Activated CD4-positive, alpha-beta memory T cell treated with anti-CD3 and anti-CD28 coated beads, Interleukin-2, amount 10 ng/mL, durations not matched to agents 7 days and 5 days (primary cell): Measurements from ENCODE around the gene NEDD4L. TPM values are rescaled to one million over a fixed set of nuclear protein-coding genes. Genes with fewer than 3 reads are reported as not detected.

Experiments
- CTCF ChIA-PET: fragments of 350-600 bp; sonication (Branson Sonifier 250); formaldehyde crosslinking; loops from one replicate; lab custom pipeline; 2021; ENCODE audit warnings: antibody characterized with exemption, inconsistent platforms; lab: Charles Lee
- POLR2A ChIA-PET: fragments of 350-600 bp; sonication (Branson Sonifier 250); formaldehyde crosslinking; loops from one replicate; lab custom pipeline; 2021; ENCODE audit warnings: antibody characterized with exemption; lab: Charles Lee
- DNase-seq: peaks from one replicate; pipeline ENCODE4 v3.0.0-alpha.2; 2020
- H3K27ac Mint-ChIP-seq: one replicate; pipeline ENCODE4 v1.8.0; 2021; ENCODE audit warnings: mild to moderate bottlenecking, mixed read lengths
- H3K27me3 Mint-ChIP-seq: one replicate; pipeline ENCODE4 v1.8.0; 2021; ENCODE audit warnings: mixed read lengths
- H3K36me3 Mint-ChIP-seq: one replicate; pipeline ENCODE4 v1.8.0; 2021; ENCODE audit warnings: low read depth, mixed read lengths
- H3K4me1 Mint-ChIP-seq: one replicate; pipeline ENCODE4 v1.8.0; 2021; ENCODE audit warnings: mixed read lengths
- H3K4me3 Mint-ChIP-seq: one replicate; pipeline ENCODE4 v1.8.0; 2021; ENCODE audit warnings: mild to moderate bottlenecking, mixed read lengths
- H3K9me3 Mint-ChIP-seq: one replicate; pipeline ENCODE4 v1.8.0; 2021; ENCODE audit warnings: mixed read lengths
- total RNA-seq, 2 experiments: library from RNA; stranded (reverse); gene quantifications; one replicate each; pipeline ENCODE4 v1.2.3, GENCODE V29; 2021

NEDD4L gene
- total RNA-seq, 2 experiments from 2014 or later = 4.6 to 5.8 TPM

DNA sequence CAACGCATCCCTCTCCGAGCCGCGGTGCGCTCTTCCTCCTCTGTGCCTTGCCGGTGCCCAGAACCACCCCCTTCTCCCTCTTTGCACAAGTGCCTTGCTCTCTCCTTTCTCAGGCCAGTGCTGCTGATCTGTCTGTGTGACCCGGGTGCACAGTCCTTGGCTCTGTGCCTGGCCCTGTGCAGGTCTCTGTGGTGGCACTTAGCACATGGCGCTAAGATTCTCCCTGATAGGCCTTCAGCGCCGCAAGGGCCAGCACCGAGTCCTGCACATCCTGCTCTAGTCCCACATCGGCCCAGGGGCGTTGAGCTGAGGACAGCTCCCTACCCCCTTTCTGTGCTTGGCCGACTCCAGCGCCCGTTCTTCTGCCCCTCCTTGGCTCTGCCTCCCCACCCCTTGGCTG, 136.1 kb downstream of the NEDD4L start:
- Mint-ChIP-seq H3K4me3 (no peak overlapping the region), H3K36me3 (no peaks in the 10 kb centered on the region), H3K9me3 (no peaks in the 10 kb centered on the region), H3K27me3 (peaks cover 8% of the 10 kb centered on the region), H3K27ac (no peak overlapping the region), H3K4me1 (no peaks in the 10 kb centered on the region)
- CTCF ChIA-PET = interaction anchor here (1.7 to 2.1 kb wide), 2 partner anchors 11 to 142 kb away, joined by 5 to 14 read pairs; no protein-coding TSS in a partner anchor
- DNase-seq = no peak
- POLR2A ChIA-PET = interaction anchor here (1.2 kb wide), 1 partner anchor 134 kb away, joined by 3 read pairs; no protein-coding TSS in a partner anchor

DNA sequence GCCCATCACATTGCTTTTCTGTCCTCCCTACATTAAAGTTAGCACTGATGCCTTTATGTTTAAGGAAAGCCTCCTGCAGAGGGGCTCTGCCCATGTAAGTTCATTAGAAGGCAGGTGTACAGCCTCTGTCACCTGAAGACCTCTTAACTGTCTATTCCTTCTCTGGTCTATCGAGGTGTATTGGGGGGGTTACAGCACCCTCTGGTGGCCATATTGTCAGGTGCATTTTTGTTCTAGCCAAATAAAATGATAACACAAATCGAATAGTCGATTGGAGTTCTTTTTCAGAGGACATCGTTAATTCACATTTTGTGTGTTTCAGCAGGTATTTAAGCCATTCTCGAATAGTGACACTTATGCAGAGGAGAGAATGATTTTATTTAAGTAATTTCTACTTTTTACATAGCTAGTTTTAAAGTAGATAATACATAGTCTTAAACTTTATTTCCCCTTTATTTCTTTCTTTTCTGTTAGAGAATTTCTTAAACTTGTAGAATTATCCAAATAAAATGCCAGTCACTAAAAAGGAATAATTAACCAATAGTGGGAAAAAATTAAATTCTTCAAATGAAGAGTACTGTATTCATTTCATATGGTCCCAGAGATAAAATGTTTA, 136.8 kb downstream of the NEDD4L start:
- Mint-ChIP-seq H3K27ac (no peak overlapping the region), H3K27me3 (peaks cover 8% of the 10 kb centered on the region), H3K9me3 (no peaks in the 10 kb centered on the region), H3K4me3 (no peak overlapping the region), H3K36me3 (no peaks in the 10 kb centered on the region), H3K4me1 (no peaks in the 10 kb centered on the region)
- DNase-seq = peak; percentile 60
- ChIA-PET CTCF (interaction anchor here (0.6 to 2.1 kb wide), 15 partner anchors 8 to 443 kb away, joined by 3 to 14 read pairs (median 3); partner anchors contain the start of gene NEDD4L), POLR2A (interaction anchor here (1.2 kb wide), 1 partner anchor 134 kb away, joined by 3 read pairs; no protein-coding TSS in a partner anchor)

DNA sequence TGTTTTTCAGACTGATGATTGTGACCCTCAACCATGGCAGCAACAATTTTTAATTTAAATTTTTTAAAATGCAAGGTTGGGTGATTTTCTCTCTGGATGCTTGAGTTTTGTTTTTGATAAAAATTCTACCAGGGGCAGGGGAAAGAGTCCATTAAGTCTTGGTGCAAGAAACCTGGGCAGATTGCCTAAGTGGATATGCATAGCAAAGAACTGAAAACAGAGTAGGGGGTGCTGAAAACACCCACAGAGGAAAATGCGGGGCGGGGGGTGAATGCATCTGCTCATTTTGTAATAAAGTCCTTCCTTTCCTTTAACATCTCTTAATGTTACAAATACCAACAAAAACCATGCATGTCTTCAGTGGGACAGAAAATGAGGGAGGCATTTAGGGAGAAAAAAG, 138.0 kb downstream of the NEDD4L start:
- Mint-ChIP-seq H3K9me3 (no peaks in the 10 kb centered on the region), H3K4me3 (no peak overlapping the region), H3K27ac (no peak overlapping the region), H3K36me3 (no peaks in the 10 kb centered on the region), H3K4me1 (no peaks in the 10 kb centered on the region), H3K27me3 (peaks cover 4% of the 10 kb centered on the region)
- POLR2A ChIA-PET = no interaction called here
- CTCF ChIA-PET = interaction anchor here (0.6 to 2.1 kb wide), 9 partner anchors 9 to 213 kb away, joined by 3 to 14 read pairs (median 3); partner anchors contain the start of gene NEDD4L
- no peak for DNase-seq

DNA sequence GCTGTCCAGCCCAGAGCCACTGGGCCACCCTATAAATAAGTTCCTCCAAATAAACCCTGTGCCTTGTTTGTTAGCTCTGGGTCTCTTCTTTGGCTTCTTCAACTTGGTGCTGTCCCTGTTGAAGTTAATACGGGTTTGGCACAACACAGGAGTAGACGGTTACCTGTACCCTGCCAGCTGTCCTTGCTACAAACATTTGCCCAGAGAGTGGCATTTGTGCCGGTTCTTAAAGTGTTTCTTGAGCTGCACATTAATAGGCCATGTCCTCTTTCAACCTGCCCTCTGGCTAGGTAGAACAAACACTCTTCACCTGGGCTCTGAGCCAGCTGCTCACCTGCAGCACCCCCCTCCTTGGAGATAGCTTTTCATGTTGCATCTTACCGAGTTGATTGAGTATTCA, 139.2 kb downstream of the NEDD4L start:
- Mint-ChIP-seq H3K36me3 (no peaks in the 10 kb centered on the region), H3K27ac (no peak overlapping the region), H3K4me1 (no peaks in the 10 kb centered on the region), H3K9me3 (no peaks in the 10 kb centered on the region), H3K27me3 (peaks cover 3% of the 10 kb centered on the region), H3K4me3 (no peak overlapping the region)
- no peak for DNase-seq
- ChIA-PET POLR2A (no interaction called here), CTCF (no interaction called here)

- no peak overlapping the region for H3K4me3 Mint-ChIP-seq
- DNase-seq = no peak
- H3K36me3 Mint-ChIP-seq = no peaks in the 10 kb centered on the region
- H3K27ac Mint-ChIP-seq = no peak overlapping the region
- CTCF ChIA-PET = no interaction called here
- no peaks in the 10 kb centered on the region for H3K9me3 Mint-ChIP-seq
- H3K27me3 Mint-ChIP-seq = peaks cover 3% of the 10 kb centered on the region
- H3K4me1 Mint-ChIP-seq = no peaks in the 10 kb centered on the region
- POLR2A ChIA-PET = no interaction called here
These were observed 142.4 kb downstream of the NEDD4L start for GRCh38 chr18:58186258-58186948.

GRCh38 chr18:58187674-58188073, 143.6 kb downstream of the NEDD4L start:
- no peaks in the 10 kb centered on the region for H3K9me3 Mint-ChIP-seq
- ChIA-PET CTCF (no interaction called here), POLR2A (no interaction called here)
- peaks cover 3% of the 10 kb centered on the region for H3K27me3 Mint-ChIP-seq
- DNase-seq = no peak
- H3K27ac Mint-ChIP-seq = no peak overlapping the region
- no peak overlapping the region for H3K4me3 Mint-ChIP-seq
- no peaks in the 10 kb centered on the region for H3K36me3 Mint-ChIP-seq
- H3K4me1 Mint-ChIP-seq = no peaks in the 10 kb centered on the region

DNA sequence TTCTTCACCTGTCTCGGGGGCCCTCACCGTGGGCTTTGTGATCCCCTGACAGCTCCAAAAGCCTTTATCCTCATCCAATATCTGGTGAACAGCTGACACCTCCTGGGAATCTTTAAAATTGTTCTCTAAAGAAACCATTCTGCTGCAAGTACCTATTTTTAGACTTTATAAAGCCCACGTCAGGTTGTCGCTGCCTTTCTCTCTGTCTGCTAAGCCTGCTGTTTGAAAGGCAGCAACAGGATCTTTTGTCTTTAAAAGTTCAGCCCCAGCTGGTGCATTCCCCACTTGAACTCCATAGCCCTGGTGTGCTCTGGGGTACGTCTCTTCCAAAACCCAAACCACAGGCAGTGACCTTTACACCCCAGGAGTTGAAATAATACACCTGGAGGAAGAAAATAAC, 145.0 kb downstream of the NEDD4L start:
- Mint-ChIP-seq H3K9me3 (no peaks in the 10 kb centered on the region), H3K27ac (no peak overlapping the region), H3K4me3 (no peak overlapping the region), H3K4me1 (no peaks in the 10 kb centered on the region), H3K36me3 (no peaks in the 10 kb centered on the region), H3K27me3 (peaks cover 3% of the 10 kb centered on the region)
- DNase-seq = no peak
- ChIA-PET POLR2A (no interaction called here), CTCF (interaction anchor here (1.0 to 1.4 kb wide), 2 partner anchors 8 to 53 kb away, joined by 3 read pairs; no protein-coding TSS in a partner anchor)

- ChIA-PET CTCF (interaction anchor here (1.5 to 4.0 kb wide), 2 partner anchors 10 to 11 kb away, joined by 5 to 14 read pairs; no protein-coding TSS in a partner anchor), POLR2A (no interaction called here)
- Mint-ChIP-seq H3K4me1 (peaks cover 9% of the 10 kb centered on the region), H3K27me3 (peaks cover 14% of the 10 kb centered on the region), H3K9me3 (no peaks in the 10 kb centered on the region), H3K4me3 (no peak overlapping the region), H3K27ac (no peak overlapping the region), H3K36me3 (no peaks in the 10 kb centered on the region)
- DNase-seq = no peak
These were observed 147.0 kb downstream of the NEDD4L start for GRCh38 chr18:58190842-58191530.

GRCh38 chr18:58191626-58192025, 147.6 kb downstream of the NEDD4L start:
- CTCF ChIA-PET = interaction anchor here (1.5 to 4.0 kb wide), 2 partner anchors 10 to 12 kb away, joined by 5 to 14 read pairs; no protein-coding TSS in a partner anchor

DNA sequence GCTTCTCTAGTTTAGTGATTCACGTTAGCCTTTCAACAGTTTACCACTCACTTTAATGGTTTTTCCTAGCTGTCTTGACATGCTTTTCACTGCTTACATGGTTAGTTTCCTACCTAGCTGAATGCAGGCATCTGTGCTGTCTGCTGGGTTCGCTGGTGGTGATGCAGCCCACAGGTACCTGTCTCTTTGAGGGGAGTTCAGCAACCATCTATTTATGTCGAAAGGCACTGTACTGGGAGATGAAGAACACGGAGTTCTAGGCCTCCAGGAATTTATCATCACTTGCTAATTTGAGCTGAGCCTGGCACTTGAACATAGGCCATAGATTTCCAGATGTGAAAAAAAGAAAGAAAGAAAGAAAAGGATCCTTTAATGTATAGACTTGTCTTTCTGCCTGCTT, 148.5 kb downstream of the NEDD4L start:
- H3K9me3 Mint-ChIP-seq = no peaks in the 10 kb centered on the region
- H3K36me3 Mint-ChIP-seq = no peaks in the 10 kb centered on the region
- peaks cover 20% of the 10 kb centered on the region for H3K27me3 Mint-ChIP-seq
- no peak overlapping the region for H3K4me3 Mint-ChIP-seq
- no peak for DNase-seq
- ChIA-PET CTCF (interaction anchor here (1.5 to 4.0 kb wide), 2 partner anchors 11 to 13 kb away, joined by 5 to 14 read pairs; no protein-coding TSS in a partner anchor), POLR2A (no interaction called here)
- H3K27ac Mint-ChIP-seq = no peak overlapping the region
- peaks cover 11% of the 10 kb centered on the region for H3K4me1 Mint-ChIP-seq

More at GRCh38 chr18:58191626-58192025, 147.6 kb downstream of the NEDD4L start:
- no peaks in the 10 kb centered on the region for H3K9me3 Mint-ChIP-seq
- no peak overlapping the region for H3K4me3 Mint-ChIP-seq
- H3K27ac Mint-ChIP-seq = no peak overlapping the region
- DNase-seq = no peak
- H3K4me1 Mint-ChIP-seq = peaks cover 11% of the 10 kb centered on the region
- H3K27me3 Mint-ChIP-seq = peaks cover 17% of the 10 kb centered on the region
- no peaks in the 10 kb centered on the region for H3K36me3 Mint-ChIP-seq
- POLR2A ChIA-PET = no interaction called here

DNA sequence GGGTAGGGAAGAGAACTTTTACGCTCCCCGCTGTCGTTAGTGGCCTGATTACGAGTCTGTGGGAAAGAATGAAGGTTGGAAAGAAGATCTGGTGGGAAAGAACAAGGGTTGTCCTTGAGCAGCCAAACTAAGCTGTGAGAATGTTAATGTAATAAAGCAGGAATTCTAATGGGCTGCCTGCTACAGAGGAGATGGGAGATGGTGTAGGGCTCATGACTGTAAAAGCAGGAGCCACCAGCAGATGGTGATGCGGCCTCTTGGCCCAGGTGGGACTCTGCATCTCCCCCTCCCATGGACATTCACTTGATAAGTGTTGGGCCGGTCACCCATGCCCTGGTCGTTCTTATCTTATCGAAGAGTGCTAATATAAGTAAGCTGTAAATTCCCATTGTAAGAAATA, 150.0 kb downstream of the NEDD4L start:
- Mint-ChIP-seq H3K27ac (no peak overlapping the region), H3K4me3 (no peak overlapping the region), H3K36me3 (no peaks in the 10 kb centered on the region), H3K27me3 (peaks cover 20% of the 10 kb centered on the region), H3K4me1 (peaks cover 11% of the 10 kb centered on the region), H3K9me3 (no peaks in the 10 kb centered on the region)
- DNase-seq = no peak
- ChIA-PET POLR2A (no interaction called here), CTCF (no interaction called here)

DNA sequence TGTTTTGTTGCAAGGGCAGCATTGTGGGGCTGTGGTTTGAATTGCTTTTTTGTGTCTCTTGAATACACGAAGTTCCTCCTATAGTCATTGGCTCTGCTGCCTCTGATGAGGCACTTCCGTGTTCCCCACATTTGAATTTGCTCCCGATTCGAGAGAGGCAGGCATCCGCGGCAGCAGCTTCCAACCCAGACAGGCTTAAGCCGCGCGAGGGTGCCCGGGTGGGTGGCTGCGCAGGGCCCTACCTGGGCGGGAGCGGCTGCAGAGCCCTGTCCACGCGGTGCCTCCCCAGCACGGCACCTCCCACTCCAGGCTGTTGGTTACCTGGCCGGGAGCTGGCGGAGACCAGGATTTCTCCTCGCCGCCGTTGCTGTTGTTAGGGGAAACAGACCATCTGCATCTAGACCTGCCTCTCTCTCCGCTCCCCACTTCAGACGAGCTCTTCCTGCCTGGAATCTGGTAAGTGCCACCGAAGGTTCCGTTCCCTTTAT, 151.3 kb downstream of the NEDD4L start:
- H3K4me3 Mint-ChIP-seq = peak overlapping the region; percentile 70
- CTCF ChIA-PET = no interaction called here
- no peaks in the 10 kb centered on the region for H3K36me3 Mint-ChIP-seq
- peaks cover 11% of the 10 kb centered on the region for H3K4me1 Mint-ChIP-seq
- DNase-seq = no peak
- H3K27me3 Mint-ChIP-seq = peaks cover 18% of the 10 kb centered on the region
- H3K9me3 Mint-ChIP-seq = no peaks in the 10 kb centered on the region
- POLR2A ChIA-PET = no interaction called here
- H3K27ac Mint-ChIP-seq = no peak overlapping the region
